Stimulated activated CD4-positive, alpha-beta T cell treated with anti-CD3 and anti-CD28 coated beads, Interleukin-15, amount 100 ng/mL, for 48 hours (primary cell): ENCODE data around the gene PDE3B.
"Not testable (repeated sequence)": the region's sequence is repeated elsewhere in the genome, so short reads cannot be mapped to it uniquely, and the experiment has no call there.

Source experiments
- DNase-seq, 2 donors: peaks; one replicate each; pipeline ENCODE4 v3.0.0-alpha.2; 2020; ENCODE audit warnings: low read depth in 2 of 2

PDE3B gene

GRCh38 chr11:14809466-14809865, 165.9 kb downstream of the PDE3B start:
- no peak for DNase-seq

- no peak for DNase-seq
These were observed 169.2 kb downstream of the PDE3B start for GRCh38 chr11:14812757-14813156.

GRCh38 chr11:14813516-14813915, 169.9 kb downstream of the PDE3B start:
- DNase-seq = no peak

- DNase-seq = no peak
These were observed 175.2 kb downstream of the PDE3B start for GRCh38 chr11:14818779-14819178.

- DNase-seq = no peak
These were observed 176.0 kb downstream of the PDE3B start for GRCh38 chr11:14819596-14819995.

- DNase-seq = no peak
These were observed 177.4 kb downstream of the PDE3B start for GRCh38 chr11:14821031-14821430.

- no peak for DNase-seq
These were observed 183.0 kb downstream of the PDE3B start for GRCh38 chr11:14826600-14826999.

GRCh38 chr11:14835496-14836492, 192.2 kb downstream of the PDE3B start:
- DNase-seq = no peak

GRCh38 chr11:14842002-14842401, 198.4 kb downstream of the PDE3B start:
- DNase-seq = no peak

- no peak for DNase-seq
These were observed 209.1 kb downstream of the PDE3B start for GRCh38 chr11:14852571-14853177.

- DNase-seq = no peak
These were observed 210.5 kb downstream of the PDE3B start for GRCh38 chr11:14854057-14854456.

- no peak for DNase-seq
These were observed 212.3 kb downstream of the PDE3B start for GRCh38 chr11:14855890-14856289.

GRCh38 chr11:14857621-14858020, 214.0 kb downstream of the PDE3B start:
- no peak for DNase-seq

GRCh38 chr11:14858404-14858803, 214.8 kb downstream of the PDE3B start:
- DNase-seq = no peak

GRCh38 chr11:14860511-14860910, 216.9 kb downstream of the PDE3B start:
- DNase-seq = no peak

GRCh38 chr11:14861680-14862079, 218.1 kb downstream of the PDE3B start:
- DNase-seq = no peak

- not testable (repeated sequence) for DNase-seq
These were observed 220.2 kb downstream of the PDE3B start for GRCh38 chr11:14863775-14864174.

GRCh38 chr11:14872032-14872431, 228.4 kb downstream of the PDE3B start:
- DNase-seq = no peak

- DNase-seq = no peak
These were observed 230.0 kb downstream of the PDE3B start for GRCh38 chr11:14873632-14874031.

GRCh38 chr11:14875163-14875562, 231.6 kb downstream of the PDE3B start:
- no peak for DNase-seq

- no peak for DNase-seq
These were observed 238.1 kb downstream of the PDE3B start for GRCh38 chr11:14881576-14882193.

GRCh38 chr11:14882196-14882595, 238.6 kb downstream of the PDE3B start:
- DNase-seq = no peak

GRCh38 chr11:14883683-14884082, 240.1 kb downstream of the PDE3B start:
- DNase-seq = not testable (repeated sequence)
